GM12873 (cell line): ENCODE measurements around the gene CLDN6.

Source experiments
- TF ChIP-seq, protein P1 (sequence below): IDR thresholded peaks from 2 replicates; pipeline ENCODE4 v1.5.1; 2012; ENCODE audit warnings: low read depth, mild to moderate bottlenecking, moderate library complexity, low read length, control low read depth; ENCODE audit not compliant: insufficient read depth; ENCODE audit errors: missing control alignments

Gene CLDN6

DNA sequence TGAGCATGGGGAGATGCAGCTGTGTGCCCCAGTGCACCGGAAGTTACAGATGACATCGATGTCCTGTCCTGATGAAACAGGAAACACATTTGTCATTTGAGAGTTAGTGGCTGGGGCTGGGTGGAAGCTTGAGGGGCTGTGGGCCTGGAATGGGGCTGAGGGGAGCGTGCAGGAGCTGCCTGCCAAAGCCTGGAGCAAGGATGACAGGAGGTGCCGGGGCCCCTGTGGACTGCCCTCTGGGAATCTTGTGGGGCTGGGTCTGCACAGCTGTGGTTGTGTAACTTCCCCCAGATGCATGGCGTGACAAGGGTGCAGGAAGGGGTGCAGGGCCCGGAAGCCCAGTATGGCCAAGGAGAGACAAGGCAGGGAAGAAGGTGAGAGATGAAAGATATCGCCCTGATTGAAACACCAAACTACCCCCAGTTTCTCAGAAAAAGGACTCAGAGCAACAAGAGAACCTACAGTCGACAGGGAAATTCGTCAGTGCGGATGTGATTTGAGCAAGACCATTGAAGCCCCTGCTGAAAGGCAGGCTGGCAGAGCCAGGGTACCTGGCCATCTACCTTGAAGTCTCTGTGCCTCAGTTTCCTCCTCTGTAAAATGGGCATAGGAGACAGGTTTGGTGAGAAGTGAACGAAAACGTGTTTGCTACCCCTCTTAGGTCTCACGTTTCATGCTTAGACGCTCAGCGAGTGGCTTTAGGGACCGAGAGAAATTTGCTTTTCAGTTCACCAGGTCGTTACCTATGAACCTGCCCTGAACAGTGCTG is 37.2 kb upstream of the CLDN6 start:
- TF ChIP-seq, protein P1, sequence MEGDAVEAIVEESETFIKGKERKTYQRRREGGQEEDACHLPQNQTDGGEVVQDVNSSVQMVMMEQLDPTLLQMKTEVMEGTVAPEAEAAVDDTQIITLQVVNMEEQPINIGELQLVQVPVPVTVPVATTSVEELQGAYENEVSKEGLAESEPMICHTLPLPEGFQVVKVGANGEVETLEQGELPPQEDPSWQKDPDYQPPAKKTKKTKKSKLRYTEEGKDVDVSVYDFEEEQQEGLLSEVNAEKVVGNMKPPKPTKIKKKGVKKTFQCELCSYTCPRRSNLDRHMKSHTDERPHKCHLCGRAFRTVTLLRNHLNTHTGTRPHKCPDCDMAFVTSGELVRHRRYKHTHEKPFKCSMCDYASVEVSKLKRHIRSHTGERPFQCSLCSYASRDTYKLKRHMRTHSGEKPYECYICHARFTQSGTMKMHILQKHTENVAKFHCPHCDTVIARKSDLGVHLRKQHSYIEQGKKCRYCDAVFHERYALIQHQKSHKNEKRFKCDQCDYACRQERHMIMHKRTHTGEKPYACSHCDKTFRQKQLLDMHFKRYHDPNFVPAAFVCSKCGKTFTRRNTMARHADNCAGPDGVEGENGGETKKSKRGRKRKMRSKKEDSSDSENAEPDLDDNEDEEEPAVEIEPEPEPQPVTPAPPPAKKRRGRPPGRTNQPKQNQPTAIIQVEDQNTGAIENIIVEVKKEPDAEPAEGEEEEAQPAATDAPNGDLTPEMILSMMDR: no peak

DNA sequence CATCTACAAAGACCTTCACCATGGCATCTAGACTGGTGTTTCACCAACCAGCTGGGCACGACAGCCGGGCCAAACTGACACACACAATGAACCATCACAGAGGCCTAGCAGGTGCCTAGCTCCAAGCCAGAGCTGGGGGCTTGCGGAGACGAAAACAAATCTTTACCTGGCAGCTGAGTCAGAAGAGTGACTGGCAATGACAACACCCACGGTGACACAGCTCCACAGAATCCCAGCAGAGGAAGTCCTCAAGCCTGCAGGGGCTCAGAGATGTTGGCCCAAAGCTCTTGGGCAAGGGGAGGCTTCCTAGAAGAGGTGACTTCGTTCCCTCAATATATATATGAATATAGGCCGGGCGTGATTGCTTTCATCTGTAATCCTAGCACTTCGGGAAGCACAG is 33.5 kb upstream of the CLDN6 start:
- TF ChIP-seq, protein P1: no peak

DNA sequence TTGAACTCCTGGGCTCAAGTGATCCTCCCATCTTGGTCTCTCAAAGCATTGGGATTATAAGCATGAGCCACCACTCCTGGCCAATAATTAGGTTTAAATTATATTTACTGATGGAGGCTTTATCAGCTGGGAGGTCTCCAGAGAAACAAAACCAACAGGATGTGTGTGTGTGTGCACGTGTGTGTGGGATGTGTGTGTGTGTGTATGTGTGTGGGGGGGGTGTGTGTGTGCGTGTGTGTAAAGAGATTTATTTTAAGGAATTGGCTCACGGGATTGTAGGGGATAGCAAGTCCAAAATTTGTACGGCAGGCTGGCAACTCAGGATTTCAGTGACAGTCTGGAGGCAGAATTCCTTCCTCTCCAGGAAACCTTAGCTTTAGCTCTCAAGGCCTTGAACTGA is 33.0 kb upstream of the CLDN6 start:
- TF ChIP-seq, protein P1: no peak

DNA sequence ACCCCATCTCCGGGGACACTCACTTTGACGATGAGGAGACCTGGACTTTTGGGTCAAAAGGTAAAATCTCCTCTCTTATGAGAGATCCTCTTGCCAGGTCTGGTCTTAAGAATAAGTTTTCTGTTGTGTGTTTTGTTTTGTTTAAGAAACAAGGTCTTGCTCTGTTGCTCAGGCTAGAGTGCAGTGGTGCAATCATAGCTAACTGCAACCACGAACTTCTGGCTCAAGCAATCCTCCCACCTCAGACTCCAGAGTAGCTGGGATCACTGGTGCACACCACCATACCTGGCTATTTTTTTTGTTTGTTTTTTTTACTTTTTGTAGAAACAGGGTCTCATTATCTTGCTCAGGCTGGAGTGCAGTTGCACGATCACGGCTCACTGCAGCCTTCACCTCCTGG is 32.5 kb upstream of the CLDN6 start:
- TF ChIP-seq, protein P1: no peak

DNA sequence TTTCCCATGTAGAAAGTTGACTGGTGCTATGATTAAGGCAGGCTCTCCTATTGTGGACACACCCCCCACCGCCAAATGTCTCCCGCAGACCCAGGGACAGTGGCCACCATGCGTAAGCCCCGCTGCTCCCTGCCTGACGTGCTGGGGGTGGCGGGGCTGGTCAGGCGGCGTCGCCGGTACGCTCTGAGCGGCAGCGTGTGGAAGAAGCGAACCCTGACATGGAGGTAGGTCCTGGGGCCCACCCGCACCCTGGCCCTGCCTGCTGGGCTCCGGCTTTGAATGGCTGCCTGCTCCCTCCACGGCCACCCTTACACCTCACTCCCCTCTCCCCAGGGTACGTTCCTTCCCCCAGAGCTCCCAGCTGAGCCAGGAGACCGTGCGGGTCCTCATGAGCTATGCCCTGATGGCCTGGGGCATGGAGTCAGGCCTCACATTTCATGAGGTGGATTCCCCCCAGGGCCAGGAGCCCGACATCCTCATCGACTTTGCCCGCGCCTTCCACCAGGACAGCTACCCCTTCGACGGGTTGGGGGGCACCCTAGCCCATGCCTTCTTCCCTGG is 32.0 kb upstream of the CLDN6 start:
- TF ChIP-seq, protein P1: no peak

DNA sequence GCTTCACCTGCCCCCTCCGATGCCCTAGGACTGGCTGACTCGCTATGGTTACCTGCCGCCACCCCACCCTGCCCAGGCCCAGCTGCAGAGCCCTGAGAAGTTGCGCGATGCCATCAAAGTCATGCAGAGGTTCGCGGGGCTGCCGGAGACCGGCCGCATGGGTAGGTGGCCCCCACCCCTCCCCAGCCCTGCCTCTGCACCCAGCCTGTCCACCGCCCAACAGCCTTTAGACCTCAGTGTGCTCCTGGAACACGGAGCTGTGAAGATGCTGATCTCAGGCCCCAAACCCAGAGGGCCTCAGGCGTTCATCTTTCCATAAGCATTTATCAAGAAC is 29.4 kb upstream of the CLDN6 start:
- TF ChIP-seq, protein P1: no peak

DNA sequence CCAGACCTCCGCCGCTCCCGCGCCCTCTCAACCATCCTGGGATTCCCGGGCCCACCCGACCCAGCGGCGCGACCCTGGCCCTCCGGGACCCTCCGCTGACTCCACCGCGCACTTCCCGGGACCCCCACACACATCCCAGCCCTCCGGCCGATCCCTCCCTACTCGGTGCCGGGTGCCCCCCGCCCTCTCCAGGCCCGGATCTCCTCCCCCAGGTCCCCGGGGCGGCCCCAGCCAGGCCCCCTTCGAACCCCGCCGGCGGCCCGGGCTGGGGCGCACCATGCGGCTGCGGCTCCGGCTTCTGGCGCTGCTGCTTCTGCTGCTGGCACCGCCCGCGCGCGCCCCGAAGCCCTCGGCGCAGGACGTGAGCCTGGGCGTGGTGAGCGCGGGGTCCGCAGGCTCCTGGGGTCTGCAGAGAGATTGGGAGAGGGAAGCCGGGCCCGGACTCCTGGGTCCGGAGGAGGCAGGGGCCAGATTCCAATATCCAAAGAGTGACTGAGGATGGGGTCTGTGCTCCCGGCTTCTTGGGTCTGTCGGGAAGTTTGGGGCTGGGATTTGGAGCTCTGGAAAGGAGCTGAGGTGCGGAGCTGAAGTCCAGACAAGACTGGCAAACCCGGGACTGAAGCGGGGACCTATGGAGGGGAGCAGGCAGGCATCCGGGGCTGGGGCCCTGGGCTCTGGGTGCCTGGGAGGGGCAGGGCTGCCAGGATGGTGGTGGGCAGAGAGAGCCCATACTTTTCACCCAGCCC is 28.8 kb upstream of the CLDN6 start:
- TF ChIP-seq, protein P1: no peak
